ENCODE results near the gene INTU.

DNA sequence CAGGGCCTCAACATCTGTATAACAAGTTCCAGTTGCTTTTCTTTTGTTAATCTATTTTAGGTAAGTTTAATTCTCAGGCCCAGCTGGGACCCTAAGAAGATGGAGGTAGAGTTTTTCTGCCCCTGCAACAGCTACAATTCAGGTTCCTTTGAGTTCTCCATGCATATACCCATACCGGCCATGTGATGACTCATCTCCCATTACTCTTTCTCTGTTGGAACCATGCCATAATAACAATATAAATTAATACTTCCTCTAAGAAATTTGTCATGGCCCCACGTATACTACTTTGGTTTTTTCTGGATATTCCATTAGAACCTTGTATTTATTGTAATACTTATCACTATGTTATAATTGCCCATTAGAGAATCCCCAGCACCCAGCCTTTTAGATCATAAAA, 1.3 kb upstream of the INTU start:
- TF ChIP-seq SUZ12 (IDR thresholded peaks at IDR 0.05; ENCODE audit: extremely low read depth, insufficient read depth, insufficient read length): no peak
- no peak for TF ChIP-seq ZNF274 (IDR thresholded peaks at IDR 0.05; ENCODE audit: low read depth, low read length)
